Glomerular endothelial cell (primary cell): ENCODE measurements around the gene MIGA2. TPM values are rescaled to one million over a fixed set of nuclear protein-coding genes. Genes with fewer than 3 reads are reported as not detected.

Experiments
- DNase-seq: peaks from one replicate; pipeline ENCODE4 v3.0.0-alpha.2; 2011; ENCODE audit warnings: low read depth, low spot score; ENCODE audit errors: extremely low read depth
- total RNA-seq: library from RNA; depleted of rRNA; stranded (reverse); fragments of >200 nt; gene quantifications from 2 replicates; pipeline ENCODE4 v1.2.3, GENCODE V29; 2015

Gene MIGA2
- total RNA-seq, 1 donor from 2014 or later, result 23.3 TPM

GRCh38 chr9:129070696-129071525 is 34.5 kb downstream of the MIGA2 start:
- DNase-seq, result no peak

GRCh38 chr9:129071526-129072126 is 35.2 kb downstream of the MIGA2 start:
- no peak for DNase-seq

DNA sequence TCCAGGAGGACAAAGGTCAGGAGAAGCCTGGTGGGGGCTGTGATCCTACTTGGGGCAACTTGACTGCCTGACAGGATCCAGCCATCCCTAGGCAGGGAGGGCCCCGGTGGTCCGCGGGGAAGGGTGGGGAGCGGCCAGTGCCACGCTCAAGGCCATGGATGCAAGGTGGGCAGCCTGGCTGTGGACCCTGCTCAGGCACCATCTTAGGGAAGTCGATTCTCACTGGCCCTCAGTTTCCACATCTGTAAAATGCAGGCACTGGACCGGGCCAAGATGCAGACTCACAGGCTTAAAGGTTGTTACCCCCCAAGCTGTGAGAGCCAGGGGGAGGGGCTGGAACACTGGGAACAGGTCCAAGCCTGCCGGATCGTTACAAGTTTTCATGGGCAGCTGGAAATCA is 35.7 kb downstream of the MIGA2 start:
- no peak for DNase-seq

DNA sequence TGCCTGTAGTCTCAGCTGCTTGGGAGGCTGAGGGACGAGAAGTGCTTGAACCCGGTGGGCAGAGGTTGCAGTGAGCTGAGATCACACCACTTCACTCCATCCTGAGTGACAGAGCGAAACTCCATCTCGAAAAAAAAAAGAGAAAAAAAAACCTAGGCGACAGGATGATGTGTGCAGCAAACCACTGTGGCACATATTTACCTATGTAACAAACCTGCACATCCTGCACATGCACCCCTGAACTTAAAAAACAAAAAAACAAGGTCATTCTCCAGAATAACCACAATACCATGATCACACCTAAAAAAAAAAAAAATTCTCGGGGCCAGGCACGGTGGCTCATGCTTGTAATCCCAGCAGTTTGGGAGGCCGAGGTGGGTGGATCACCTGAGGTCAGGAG is 37.0 kb downstream of the MIGA2 start:
- no peak for DNase-seq

DNA sequence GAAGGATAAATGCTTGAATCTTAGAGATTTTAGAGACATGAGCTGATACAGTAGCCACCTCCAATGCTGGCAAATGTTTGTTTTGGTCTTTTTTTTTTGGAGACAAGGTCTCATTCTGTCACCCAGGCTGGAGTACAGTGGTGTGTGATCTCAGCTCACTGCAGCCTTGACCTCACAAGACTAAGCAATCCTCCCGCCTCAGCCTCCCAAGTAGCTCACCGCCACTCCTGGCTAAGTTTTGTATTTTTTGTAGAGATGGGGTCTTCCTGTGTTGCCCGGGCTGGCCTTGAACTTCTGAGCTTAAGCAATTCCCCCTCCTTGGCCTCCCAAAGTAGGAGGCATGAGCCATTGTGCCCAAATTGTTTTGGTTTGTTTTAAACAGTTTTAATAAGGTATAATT is 37.7 kb downstream of the MIGA2 start:
- DNase-seq, result no peak

- no peak for DNase-seq
Observed at GRCh38 chr9:129075996-129076639, 39.7 kb downstream of the MIGA2 start.

DNA sequence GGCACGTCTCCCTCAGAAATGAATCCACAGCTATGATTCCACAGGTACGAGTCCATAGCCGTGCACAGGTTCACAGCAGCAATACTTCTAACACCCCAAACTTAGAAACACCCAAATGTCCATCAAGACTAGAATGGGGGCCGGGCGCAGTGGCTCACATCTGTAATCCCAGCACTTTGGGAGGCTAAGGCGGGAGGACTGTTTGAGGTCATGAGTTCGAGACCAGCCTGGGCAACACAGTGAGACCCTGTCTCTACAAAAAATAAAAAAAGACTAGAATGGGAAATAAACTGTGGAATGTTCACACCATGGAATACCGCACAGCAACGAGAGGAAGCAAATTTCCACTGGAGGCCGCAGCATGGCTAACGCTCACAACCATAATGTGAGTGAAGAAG is 40.2 kb downstream of the MIGA2 start:
- DNase-seq, result no peak

- DNase-seq, result no peak
Observed at GRCh38 chr9:129077236-129077635, 40.8 kb downstream of the MIGA2 start.

- no peak for DNase-seq
Observed at GRCh38 chr9:129078691-129079503, 42.5 kb downstream of the MIGA2 start.

DNA sequence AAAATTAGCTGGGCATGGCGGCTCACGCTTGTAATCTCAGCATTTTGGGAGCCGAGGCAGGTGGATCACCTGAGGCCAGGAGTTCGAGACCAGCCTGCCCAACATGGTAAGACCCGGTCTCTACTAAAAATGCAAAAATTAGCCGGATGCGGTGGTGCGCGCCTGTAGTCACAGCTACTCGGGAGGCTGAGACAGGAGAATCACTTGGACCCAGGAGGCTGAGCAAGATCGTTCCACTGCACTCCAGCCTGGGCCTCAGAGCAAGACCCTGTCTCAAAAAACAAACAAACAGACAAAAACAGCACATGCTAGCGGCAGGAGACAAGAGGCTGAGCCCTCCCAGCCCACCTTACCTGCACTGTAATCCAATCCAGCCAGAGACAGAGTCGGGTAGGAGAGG is 43.4 kb downstream of the MIGA2 start:
- DNase-seq, result no peak

GRCh38 chr9:129080298-129080600 is 43.8 kb downstream of the MIGA2 start:
- no peak for DNase-seq

DNA sequence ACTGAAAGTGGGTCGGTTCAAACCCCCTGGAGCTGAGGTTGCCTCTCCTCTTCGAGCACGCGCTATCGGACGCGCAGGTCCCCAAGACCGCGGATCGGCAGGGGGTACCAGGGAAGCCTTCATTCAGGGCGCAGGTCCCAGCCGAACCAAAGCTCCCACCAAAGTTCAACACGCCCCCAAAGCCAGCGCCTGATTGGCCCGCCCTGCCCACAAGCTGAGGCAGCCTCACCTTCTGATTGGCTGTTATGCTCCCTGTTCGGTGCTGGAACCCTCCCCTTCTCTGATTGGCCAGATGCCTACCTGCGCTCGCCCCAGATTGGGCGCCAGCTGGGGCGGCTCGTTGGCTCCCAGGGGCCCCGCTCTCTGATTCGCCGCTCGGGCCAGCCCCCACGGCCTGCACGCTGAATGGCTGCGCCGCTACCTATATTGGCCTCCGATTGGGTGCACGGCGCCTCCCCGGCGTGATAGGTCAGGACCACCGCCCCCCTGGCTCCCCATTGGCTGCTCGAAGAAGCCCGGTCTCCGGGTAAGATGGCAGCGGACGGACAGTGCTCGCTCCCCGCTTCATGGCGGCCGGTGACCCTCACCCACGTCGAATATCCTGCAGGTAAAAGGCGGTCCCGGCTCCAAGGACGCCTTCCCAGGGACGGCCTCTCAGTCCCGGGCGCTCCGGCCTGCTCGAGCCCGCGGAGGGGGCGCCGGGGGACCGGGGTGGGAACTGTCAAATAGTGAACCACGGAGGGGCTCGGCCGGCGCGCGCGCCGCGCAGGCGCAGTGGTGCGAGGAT is 44.4 kb downstream of the MIGA2 start, which contains the start of gene DOLPP1:
TSS of gene DOLPP1 (plus strand) at position 511 of the 787 bp plus-strand sequence. CDS start at position 532, 21 bp downstream.
- DNase-seq, result peak; percentile 87

DNA sequence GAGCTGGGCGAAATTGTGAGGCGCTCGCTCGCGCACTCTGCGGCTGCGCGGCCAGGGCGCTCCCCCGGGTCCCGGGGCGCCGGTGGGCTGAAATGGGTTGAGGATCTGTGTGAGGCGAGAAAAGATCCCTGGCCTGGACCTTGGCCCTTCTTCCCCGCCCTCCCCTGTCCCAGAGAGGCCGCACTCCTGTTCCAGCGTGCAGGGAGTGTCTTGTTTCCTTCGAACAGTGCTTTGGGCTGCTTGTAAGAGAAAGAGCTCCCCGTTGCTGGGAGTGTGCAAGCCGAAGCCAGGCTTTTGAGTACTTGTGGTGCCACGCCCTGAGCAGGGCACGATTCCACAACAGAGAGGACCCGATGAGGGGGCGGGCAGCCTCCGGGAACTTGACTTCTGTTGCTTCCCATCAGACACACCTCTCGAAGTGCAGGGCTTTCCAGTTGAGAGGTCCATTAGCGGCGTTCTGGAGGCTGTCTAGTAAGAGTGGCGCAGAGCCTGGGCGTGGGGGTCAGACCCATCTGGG is 45.0 kb downstream of the MIGA2 start:
- no peak for DNase-seq

DNA sequence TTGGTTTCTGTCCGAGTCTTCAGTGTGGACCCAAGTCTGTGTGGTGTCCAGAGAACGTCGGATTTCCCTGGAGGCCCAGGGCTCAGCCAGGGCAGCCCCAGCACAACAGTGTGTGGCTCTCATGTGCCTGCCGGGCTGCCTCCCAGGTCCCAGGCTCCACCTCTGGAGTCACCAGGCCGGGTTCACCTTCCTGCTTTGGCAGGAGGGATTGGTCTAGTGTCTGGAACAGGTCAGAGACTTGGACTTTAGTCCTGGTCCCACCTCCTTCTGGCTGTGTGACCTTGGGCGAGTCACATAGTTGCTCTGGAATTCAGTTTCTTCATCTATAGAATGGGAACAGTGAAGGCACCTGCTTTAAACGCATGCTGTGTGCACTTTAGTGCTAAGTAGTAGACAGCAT is 47.7 kb downstream of the MIGA2 start:
- DNase-seq, result no peak

- no peak for DNase-seq
Observed at GRCh38 chr9:129089246-129089645, 52.8 kb downstream of the MIGA2 start.

DNA sequence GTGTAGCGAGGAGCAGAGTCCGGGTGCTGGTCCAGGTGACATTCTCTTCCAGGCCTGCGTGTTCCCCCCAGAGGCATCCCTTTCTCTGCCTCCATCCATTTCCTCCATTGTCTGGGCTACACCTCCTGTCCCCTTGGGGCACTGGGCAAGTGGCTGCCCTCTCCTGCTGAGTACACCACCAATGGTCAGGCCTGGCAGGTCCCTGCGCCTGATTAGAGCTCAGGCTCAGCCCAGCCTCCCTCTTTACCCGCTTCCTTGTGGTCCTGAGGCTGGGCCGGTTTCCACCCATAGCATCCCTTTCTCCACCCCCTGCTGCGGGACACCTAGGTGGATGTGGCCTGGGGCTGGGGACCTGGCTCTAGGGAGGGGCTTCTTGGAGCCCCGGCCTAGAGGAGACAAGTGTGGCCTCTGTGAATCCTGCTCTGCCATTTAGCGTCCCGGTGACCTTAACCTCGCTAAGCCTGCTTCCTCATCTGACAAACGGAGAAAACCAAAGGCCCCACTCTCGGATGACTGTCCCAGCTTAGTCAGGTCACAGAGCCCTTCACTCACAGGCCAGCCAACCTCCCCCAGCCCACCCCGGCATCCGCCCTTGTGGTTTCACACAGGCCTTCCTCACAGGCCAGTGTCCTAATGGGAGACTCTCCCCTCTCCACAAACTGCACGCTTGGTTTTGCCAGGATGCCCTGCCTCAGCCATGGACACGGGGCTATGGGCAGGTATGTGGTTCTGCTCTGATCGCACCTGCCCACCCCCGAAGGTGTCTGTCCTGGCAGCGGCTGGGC is 57.4 kb downstream of the MIGA2 start:
- DNase-seq, result no peak

- DNase-seq, result no peak
Observed at GRCh38 chr9:129094387-129095169, 58.2 kb downstream of the MIGA2 start.

DNA sequence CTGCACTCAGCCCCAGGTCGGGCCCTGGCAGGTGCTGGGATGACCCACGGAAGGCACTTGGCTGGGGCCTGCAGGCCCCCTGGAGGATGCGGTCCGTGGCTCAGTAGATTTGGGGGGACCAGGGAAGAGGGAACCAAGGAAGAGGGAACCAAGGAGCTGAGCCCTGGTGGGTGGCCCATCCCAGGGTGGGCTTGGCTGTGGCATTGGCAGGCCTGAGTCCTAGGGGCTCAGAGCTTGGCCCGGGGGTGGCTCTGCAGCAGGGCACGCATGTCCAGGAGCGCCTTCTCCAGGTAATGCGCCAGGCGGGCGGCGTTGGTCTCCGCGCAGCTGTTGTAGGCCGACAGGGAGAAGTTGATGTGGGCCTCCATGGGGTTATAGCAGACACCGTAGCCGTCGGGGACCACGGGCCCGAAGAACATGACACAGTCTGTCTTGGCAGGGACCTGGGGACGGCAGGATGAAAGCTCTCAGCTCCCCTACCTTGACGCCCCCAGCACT is 58.8 kb downstream of the MIGA2 start:
- no peak for DNase-seq
